HG03095 (cell line): ENCODE results near the gene SF3A2.

ENCODE experiments used
- ATAC-seq: cut with Tn5 transposase; IDR thresholded peaks from one replicate; pipeline ENCODE4 v1.9.1; 2021; ENCODE audit warnings: moderate library complexity; ENCODE audit not compliant: unreplicated experiment

Gene SF3A2

DNA sequence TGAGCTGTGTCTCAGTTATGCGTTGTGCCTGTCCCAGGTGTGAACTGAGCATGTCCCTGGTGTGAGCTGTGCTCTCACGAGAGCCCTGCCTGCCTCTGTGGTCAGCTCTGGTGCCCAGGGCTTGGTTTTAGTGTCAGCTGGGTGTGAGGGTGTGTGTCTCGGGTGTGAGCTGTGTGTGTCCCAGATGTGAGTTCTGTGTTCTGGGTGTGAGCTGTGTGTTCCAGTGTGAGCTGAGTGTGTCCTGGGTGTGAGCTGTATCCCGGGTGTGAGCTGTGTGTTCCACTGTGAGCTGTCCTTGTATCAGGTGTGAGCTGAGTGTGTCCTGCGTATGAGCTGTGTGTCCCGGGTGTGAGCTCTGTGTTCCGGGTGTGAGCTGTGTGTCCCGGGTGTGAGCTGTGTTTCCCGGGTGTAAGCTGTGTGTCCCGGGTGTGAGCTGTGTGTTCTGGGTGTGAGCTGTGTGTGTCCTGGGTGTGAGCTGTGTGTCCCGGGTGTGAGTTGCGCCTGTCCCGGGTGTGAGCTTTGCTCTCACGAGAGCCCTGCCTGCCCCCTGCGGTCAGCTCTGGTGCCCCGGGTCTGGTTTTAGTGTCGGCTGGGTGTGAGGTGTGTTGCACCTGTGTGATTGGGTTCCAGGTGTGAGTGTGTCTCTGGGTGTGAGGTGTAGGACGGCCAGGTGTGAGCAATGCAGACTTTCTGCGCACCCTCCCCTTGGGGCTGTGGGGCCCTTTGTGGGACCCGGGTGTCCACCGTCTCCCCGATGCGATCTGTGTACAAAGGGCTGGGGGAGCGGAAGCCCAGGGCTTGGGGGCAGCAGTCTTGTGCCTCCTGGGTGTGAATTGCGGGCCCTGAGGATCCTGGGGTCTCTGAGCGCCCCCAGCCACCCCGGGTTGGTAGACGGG is 52.4 kb downstream of the SF3A2 start:
- ATAC-seq, result no peak

DNA sequence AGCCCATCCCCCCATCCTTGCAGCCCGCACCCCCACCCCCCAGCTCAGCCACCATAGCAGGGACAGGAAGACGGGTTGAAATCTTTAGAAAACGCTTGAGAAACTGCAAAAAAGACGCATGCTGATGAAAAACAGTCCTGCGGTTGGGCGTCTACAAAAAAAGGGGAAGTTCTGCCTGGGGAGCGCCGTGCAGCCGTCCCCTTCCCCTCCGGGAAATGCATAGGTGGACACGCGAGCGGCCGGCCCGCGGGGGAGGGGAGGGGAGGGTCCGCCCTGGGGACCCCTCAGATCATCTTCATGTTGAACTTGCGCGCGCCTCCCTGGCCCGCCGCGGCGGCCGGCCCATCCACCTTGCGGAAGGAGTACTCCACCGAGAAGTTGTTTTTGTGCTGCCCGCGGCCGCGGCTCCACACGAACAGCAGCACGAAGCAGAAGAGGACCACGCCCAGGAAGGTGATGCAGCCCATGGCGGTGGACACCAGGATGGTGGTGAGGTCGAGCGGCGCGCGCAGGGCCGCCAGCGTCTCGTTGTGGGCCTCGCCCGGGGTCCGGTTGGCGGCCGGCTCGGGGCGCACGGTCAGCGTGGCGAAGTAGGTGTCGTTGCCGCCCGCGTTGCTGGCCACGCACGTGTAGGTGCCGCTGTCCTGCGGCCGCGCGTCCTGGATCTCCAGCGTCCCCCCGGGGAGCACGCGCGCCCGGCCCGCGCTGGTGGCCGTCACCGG is 53.3 kb downstream of the SF3A2 start:
- no peak for ATAC-seq

DNA sequence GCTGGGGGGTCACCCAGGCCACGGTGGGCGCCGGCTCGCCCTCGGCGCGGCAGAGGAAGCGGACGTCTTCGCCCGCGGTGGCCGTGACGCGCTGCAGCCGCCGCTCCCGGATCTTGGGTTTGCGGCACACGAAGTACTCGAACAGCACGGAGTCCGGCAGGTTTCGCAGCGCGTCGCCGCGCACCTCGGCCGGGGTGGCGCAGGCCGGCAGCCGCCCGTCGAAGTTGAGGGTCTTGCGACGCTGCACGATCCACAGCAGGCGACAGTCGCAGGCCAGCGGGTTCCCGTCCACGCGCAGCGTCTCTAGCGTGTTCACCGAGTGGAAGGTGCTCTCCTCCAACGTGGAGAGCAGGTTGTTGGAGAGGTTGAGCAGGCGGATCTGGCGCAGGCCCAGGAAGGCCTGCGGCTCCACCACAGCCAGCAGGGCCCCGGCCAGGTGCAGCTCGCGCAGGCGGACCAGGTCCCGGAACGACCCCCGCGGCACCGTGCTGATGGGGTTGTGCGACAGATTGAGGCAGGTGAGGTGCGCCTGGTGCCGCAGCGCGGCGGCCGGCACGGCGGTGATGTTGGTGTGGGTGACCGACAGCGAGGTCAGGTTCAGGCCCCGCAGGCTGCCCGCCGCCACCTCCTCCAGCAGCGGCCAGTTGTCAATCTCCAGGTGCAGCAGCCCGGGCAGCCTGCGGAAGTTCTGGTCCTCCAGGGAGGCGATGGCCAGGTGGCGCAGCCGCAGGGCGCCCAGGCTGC is 54.0 kb downstream of the SF3A2 start:
- ATAC-seq, result no peak

DNA sequence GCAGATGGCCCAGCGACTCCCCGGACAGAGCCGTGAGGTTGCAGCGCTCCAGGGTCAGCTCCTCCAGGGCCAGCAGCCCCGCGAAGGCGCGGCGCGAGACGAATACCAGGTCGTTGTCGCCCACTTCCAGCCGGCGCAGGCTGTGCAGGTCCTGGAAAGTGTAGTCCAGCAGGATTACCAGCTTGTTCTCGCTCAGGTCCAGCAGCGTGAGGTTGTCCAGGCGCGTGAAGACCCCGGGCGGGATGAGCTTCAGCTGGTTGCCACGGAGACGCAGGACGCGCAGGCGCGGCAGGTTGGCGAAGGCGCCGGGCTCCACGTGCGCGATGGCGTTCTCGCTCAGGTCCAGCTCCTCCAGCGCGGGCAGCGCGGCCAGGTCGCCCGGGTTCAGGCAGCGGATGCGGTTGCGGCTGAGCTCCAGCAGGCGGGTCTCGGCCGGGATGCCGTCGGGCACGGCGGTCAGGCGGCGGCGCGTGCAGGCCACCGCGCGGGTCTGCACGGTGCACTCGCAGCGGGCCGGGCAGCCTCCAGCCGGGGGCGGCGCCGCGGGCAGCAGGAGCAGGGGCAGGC is 54.6 kb downstream of the SF3A2 start:
- no peak for ATAC-seq

GRCh38 chr19:2294687-2295335 is 58.2 kb downstream of the SF3A2 start:
- no peak for ATAC-seq

- ATAC-seq, result no peak
Measured at GRCh38 chr19:2296141-2296540, 59.5 kb downstream of the SF3A2 start.
